IMR-90 (cell line): ENCODE data around the gene ARHGEF26. TPM values are rescaled to one million over a fixed set of nuclear protein-coding genes. Genes with fewer than 3 reads are reported as not detected.

ENCODE experiments used
- ATAC-seq: fragments of 200-7000 bp; cut with Tn5 transposase; 2 replicates; pipeline ENCODE4 v1.9.1; 2020; ENCODE audit warnings: low read depth, mild to moderate bottlenecking, moderate library complexity
- BruUV-seq: library from RNA; stranded (reverse); fragments of 400-500 nt; replicated peaks from 2 replicates; lab custom pipeline; 2021; lab: Mats Ljungman, UMichigan
- CTCF ChIA-PET: fragments of 300-600 bp; formaldehyde crosslinking; extraction: SDS; loops from one replicate; lab custom pipeline; 2021; ENCODE audit warnings: antibody characterized with exemption; lab: Yijun Ruan, JAX
- POLR2A ChIA-PET: fragments of 300-600 bp; sonication (Branson Sonifier 250); formaldehyde crosslinking; loops from one replicate; lab custom pipeline; 2022; ENCODE audit warnings: antibody characterized with exemption; ENCODE audit not compliant: unreplicated experiment; lab: Charles Lee
- DNase-seq: peaks from one replicate; pipeline ENCODE4 v3.0.0; 2013
- H2AFZ ChIP-seq: replicated peaks from 2 replicates; pipeline ENCODE3; 2013; ENCODE audit warnings: low read length, mild to moderate bottlenecking; ENCODE audit not compliant: poor library complexity
- H2AK5ac ChIP-seq: 2 replicates; pipeline ENCODE4 v1.6.1; 2013; ENCODE audit warnings: low read depth, low read length, inconsistent platforms
- H2AK9ac ChIP-seq: replicated peaks from 2 replicates; pipeline ENCODE3; 2013; ENCODE audit warnings: mild to moderate bottlenecking, low read depth, low read length, moderate library complexity; ENCODE audit not compliant: poor library complexity
- H2BK120ac ChIP-seq: 2 replicates; pipeline ENCODE4 v1.6.1; 2013; ENCODE audit warnings: low read depth, low read length, inconsistent platforms
- H2BK15ac ChIP-seq: 3 replicates; pipeline ENCODE4 v1.6.1; 2013; ENCODE audit warnings: low read depth, low read length, inconsistent platforms
- H2BK20ac ChIP-seq: 2 replicates; pipeline ENCODE4 v1.6.1; 2013; ENCODE audit warnings: low read depth, mild to moderate bottlenecking, inconsistent platforms, low read length, moderate library complexity
- H2BK5ac ChIP-seq: 2 replicates; pipeline ENCODE4 v1.6.1; 2013; ENCODE audit warnings: mild to moderate bottlenecking, low read depth, low read length, inconsistent platforms; ENCODE audit not compliant: poor library complexity, severe bottlenecking
- H3K14ac ChIP-seq: replicated peaks from 2 replicates; pipeline ENCODE4 v1.6.1; 2013; ENCODE audit warnings: low read depth, low read length, inconsistent platforms
- H3K18ac ChIP-seq: 2 replicates; pipeline ENCODE4 v1.6.1; 2013; ENCODE audit warnings: low read depth, low read length, control low read depth
- H3K23ac ChIP-seq: 2 replicates; pipeline ENCODE4 v1.6.1; 2013; ENCODE audit warnings: low read depth, low read length, inconsistent platforms
- H3K27ac ChIP-seq: 2 replicates; pipeline ENCODE4 v1.5.1; 2013; ENCODE audit warnings: mild to moderate bottlenecking, control low read depth, low read length; ENCODE audit not compliant: insufficient read depth
- H3K27me3 ChIP-seq: 2 replicates; pipeline ENCODE4 v1.6.1; 2013; ENCODE audit warnings: low read length; ENCODE audit not compliant: control insufficient read depth, insufficient read depth
- H3K36me3 ChIP-seq: 2 replicates; pipeline ENCODE4 v1.6.1; 2013; ENCODE audit warnings: low read length, mixed read lengths; ENCODE audit not compliant: control insufficient read depth, insufficient read depth
- H3K4ac ChIP-seq: 2 replicates; pipeline ENCODE4 v1.6.1; 2013; ENCODE audit warnings: low read depth, low read length, inconsistent platforms
- H3K4me1 ChIP-seq: 2 replicates; pipeline ENCODE4 v1.6.1; 2013; ENCODE audit warnings: low read length, mixed read lengths; ENCODE audit not compliant: control insufficient read depth, insufficient read depth
- H3K4me2 ChIP-seq: 2 replicates; pipeline ENCODE4 v1.6.1; 2013; ENCODE audit warnings: low read depth, mild to moderate bottlenecking, control low read depth, low read length, moderate library complexity
- H3K4me3 ChIP-seq: 2 replicates; pipeline ENCODE4 v1.5.1; 2013; ENCODE audit warnings: low read depth, mild to moderate bottlenecking, control low read depth, low read length, moderate library complexity; ENCODE audit not compliant: insufficient read depth
- H3K56ac ChIP-seq: 2 replicates; pipeline ENCODE4 v1.6.1; 2013; ENCODE audit warnings: low read length, inconsistent platforms; ENCODE audit not compliant: insufficient read depth; ENCODE audit errors: extremely low read depth
- H3K79me1 ChIP-seq, 2 experiments: 2 replicates each; pipeline ENCODE4 v1.6.1; 2013; ENCODE audit warnings: low read length in 2 of 2, inconsistent platforms in 1 of 2, low read depth in 1 of 2
- H3K9ac ChIP-seq: 2 replicates; pipeline ENCODE4 v1.6.1; 2013; ENCODE audit warnings: low read depth, low read length, control low read depth
- H3K9me1 ChIP-seq: 2 replicates; pipeline ENCODE4 v1.6.1; 2013; ENCODE audit warnings: low read length, inconsistent platforms; ENCODE audit not compliant: insufficient read depth
- H3K9me3 ChIP-seq: 2 replicates; pipeline ENCODE4 v1.6.1; 2013; ENCODE audit warnings: low read length; ENCODE audit not compliant: control insufficient read depth, insufficient read depth
- H4K20me1 ChIP-seq: 2 replicates; pipeline ENCODE4 v1.6.1; 2013; ENCODE audit warnings: low read length, inconsistent platforms; ENCODE audit not compliant: insufficient read depth
- H4K5ac ChIP-seq: 2 replicates; pipeline ENCODE4 v1.6.1; 2013; ENCODE audit warnings: mild to moderate bottlenecking, low read depth, low read length, control low read depth
- H4K8ac ChIP-seq, 2 experiments: 2 replicates each; pipeline ENCODE4 v1.6.1; 2013; ENCODE audit warnings: low read depth in 2 of 2, low read length in 2 of 2, control low read depth in 1 of 2, inconsistent platforms in 1 of 2
- H4K91ac ChIP-seq: 2 replicates; pipeline ENCODE4 v1.6.1; 2013; ENCODE audit warnings: low read depth, low read length, inconsistent platforms; ENCODE audit not compliant: insufficient read depth
- BHLHE40 ChIP-seq: fragments of 150-350 bp; IDR thresholded peaks from 2 replicates; pipeline ENCODE4 v1.6.1; 2016; ENCODE audit warnings: mild to moderate bottlenecking, low read depth, low read length
- CEBPB ChIP-seq: IDR thresholded peaks from 2 replicates; pipeline ENCODE4 v1.6.1; 2012; ENCODE audit warnings: low read depth, low read length, improper control_type of control experiment
- CHD1 ChIP-seq: IDR thresholded peaks from 2 replicates; pipeline ENCODE4 v1.6.1; 2012; ENCODE audit warnings: low read depth, low read length, improper control_type of control experiment
- CTCF ChIP-seq: conservative IDR thresholded peaks from 2 replicates; pipeline ENCODE4 v1.5.1; 2012; ENCODE audit warnings: mild to moderate bottlenecking, low read depth, low read length, improper control_type of control experiment
- FOS ChIP-seq: fragments of 150-350 bp; IDR thresholded peaks from 2 replicates; pipeline ENCODE4 v1.6.1; 2016; ENCODE audit warnings: low read depth, low read length
- MAZ ChIP-seq: IDR thresholded peaks from 2 replicates; pipeline ENCODE4 v1.6.1; 2012; ENCODE audit warnings: low read depth, mild to moderate bottlenecking, low read length, improper control_type of control experiment, moderate library complexity, borderline replicate concordance
- MXI1 ChIP-seq: IDR thresholded peaks from 2 replicates; pipeline ENCODE4 v1.6.1; 2012; ENCODE audit warnings: low read depth, mild to moderate bottlenecking, low read length, moderate library complexity, borderline replicate concordance
- NFE2L2 ChIP-seq: fragments of 150-350 bp; IDR thresholded peaks from 2 replicates; pipeline ENCODE4 v1.6.1; 2016; ENCODE audit warnings: low read depth, mild to moderate bottlenecking, low read length
- POLR2A ChIP-seq: IDR thresholded peaks from 2 replicates; pipeline ENCODE4 v1.6.1; 2012; ENCODE audit warnings: mild to moderate bottlenecking, low read depth, low read length
- RAD21 ChIP-seq: IDR thresholded peaks from 2 replicates; pipeline ENCODE4 v1.6.1; 2012; ENCODE audit warnings: low read length, improper control_type of control experiment
- RCOR1 ChIP-seq: IDR thresholded peaks from 2 replicates; pipeline ENCODE4 v1.6.1; 2012; ENCODE audit warnings: mild to moderate bottlenecking, low read length, improper control_type of control experiment; ENCODE audit not compliant: insufficient replicate concordance
- RFX5 ChIP-seq: IDR thresholded peaks from 2 replicates; pipeline ENCODE4 v1.8.0; 2012; ENCODE audit warnings: low read depth, mild to moderate bottlenecking, low read length, moderate library complexity
- SMC3 ChIP-seq: fragments of 150-350 bp; IDR thresholded peaks from 2 replicates; pipeline ENCODE4 v1.6.1; 2016; ENCODE audit warnings: low read depth, mild to moderate bottlenecking, antibody characterized with exemption, low read length, moderate library complexity
- WGBS, 2 experiments: methylation state at CpG; one replicate each; pipeline versions ENCODE4 v1.1.5 to v1.1.7; 2013; ENCODE audit warnings: missing lambda C conversion rate in 2 of 2; ENCODE audit not compliant: insufficient read length in 1 of 2; ENCODE audit errors: extremely low coverage in 2 of 2; 5-methylcytosine and 5-hydroxymethylcytosine counted together
- dilution Hi-C: fragments of 300-500 bp; cut with HindIII; formaldehyde crosslinking; loops from one replicate; pipeline ENCODE4 v1.14.3; 2018; ENCODE audit warnings: low sequenced_read_pairs; ENCODE audit not compliant: unreplicated experiment
- in situ Hi-C: fragments of 300-500 bp; cut with MboI; formaldehyde crosslinking; loops from 3 replicates; pipeline ENCODE4 v1.14.3; 2019; ENCODE audit warnings: low sequenced_read_pairs, inconsistent platforms, mixed read lengths
- intact Hi-C: fragments of 100-400 bp; cut with micrococcal nuclease; formaldehyde crosslinking; loops from 2 replicates; pipeline ENCODE4 v1.10.0; 2022
- polyA plus RNA-seq, 3 experiments: library from polyadenylated mRNA; depleted of rRNA; stranded (reverse); fragments of >200 nt; gene quantifications; 2 replicates each; pipeline ENCODE4 v1.2.3, GENCODE V29; 2012; ENCODE audit warnings: low replicate concordance in 1 of 3
- total RNA-seq: library from RNA; depleted of rRNA; stranded (reverse); fragments of >200 nt; gene quantifications from 2 replicates; pipeline ENCODE4 v1.2.3, GENCODE V29; 2012
- TF ChIP-seq, protein P1 (sequence below): fragments of 150-350 bp; IDR thresholded peaks from 2 replicates; pipeline ENCODE4 v1.6.1; 2016; ENCODE audit warnings: low read depth, mild to moderate bottlenecking, low read length, moderate library complexity, borderline replicate concordance
- TF ChIP-seq, protein P2 (sequence below): fragments of 150-350 bp; IDR thresholded peaks from 2 replicates; pipeline ENCODE4 v1.6.1; 2017; ENCODE audit warnings: mild to moderate bottlenecking, antibody characterized with exemption, low read length, low read depth

The ARHGEF26 gene
- total and polyA plus RNA-seq, 2 of the 4 experiments (the other 2 are of a cell fraction) = 2.0 to 2.3 TPM

DNA sequence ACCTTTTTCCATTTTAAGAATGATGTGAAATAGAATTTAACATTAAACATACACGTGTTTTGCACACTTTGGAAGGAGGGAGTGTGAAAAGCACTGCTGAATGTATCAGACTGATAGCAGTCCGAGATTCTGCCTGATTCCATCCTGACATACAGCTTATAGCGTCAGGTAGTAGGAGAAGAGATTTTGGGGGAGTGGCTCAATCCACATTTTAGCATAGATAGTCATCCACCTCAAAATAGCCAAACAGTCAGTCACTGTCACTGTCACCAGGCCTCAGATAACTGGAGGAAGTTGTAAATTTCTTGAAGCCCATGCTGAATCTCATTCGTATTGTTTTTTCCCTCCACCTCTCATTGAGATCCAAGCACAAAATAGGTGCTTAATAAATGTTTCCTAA, 35.4 kb upstream of the ARHGEF26 start:
- Histone ChIP-seq H2BK5ac (no peak overlapping the region), H2AFZ (no peak overlapping the region), H4K20me1 (no peaks in the 10 kb centered on the region), H3K18ac (no peak overlapping the region), H3K9me3 (no peaks in the 10 kb centered on the region), H2AK5ac (no peak overlapping the region), H3K4me1 (no peaks in the 10 kb centered on the region), H3K79me1 (no peaks in the 10 kb centered on the region), H2BK20ac (no peak overlapping the region), H3K56ac (no peak overlapping the region), H4K8ac (no peak overlapping the region), H2BK15ac (no peak overlapping the region), H4K91ac (no peak overlapping the region), H3K36me3 (no peaks in the 10 kb centered on the region), H2AK9ac (no peak overlapping the region), H3K4ac (no peak overlapping the region), H3K9ac (no peak overlapping the region), H3K4me2 (no peak overlapping the region), H3K9me1 (no peaks in the 10 kb centered on the region), H4K5ac (no peak overlapping the region), H3K27ac (no peak overlapping the region), H3K27me3 (no peaks in the 10 kb centered on the region), H3K23ac (no peak overlapping the region), H3K14ac (no peak overlapping the region), H2BK120ac (no peak overlapping the region), H3K4me3 (no peak overlapping the region)
- no peak for ATAC-seq
- dilution Hi-C loops = no loop called here
- TF ChIP-seq MAZ = no peak
- TF ChIP-seq CEBPB = no peak
- TF ChIP-seq BHLHE40 = no peak
- TF ChIP-seq MXI1 = no peak
- no peak for TF ChIP-seq CHD1
- TF ChIP-seq, protein P1, sequence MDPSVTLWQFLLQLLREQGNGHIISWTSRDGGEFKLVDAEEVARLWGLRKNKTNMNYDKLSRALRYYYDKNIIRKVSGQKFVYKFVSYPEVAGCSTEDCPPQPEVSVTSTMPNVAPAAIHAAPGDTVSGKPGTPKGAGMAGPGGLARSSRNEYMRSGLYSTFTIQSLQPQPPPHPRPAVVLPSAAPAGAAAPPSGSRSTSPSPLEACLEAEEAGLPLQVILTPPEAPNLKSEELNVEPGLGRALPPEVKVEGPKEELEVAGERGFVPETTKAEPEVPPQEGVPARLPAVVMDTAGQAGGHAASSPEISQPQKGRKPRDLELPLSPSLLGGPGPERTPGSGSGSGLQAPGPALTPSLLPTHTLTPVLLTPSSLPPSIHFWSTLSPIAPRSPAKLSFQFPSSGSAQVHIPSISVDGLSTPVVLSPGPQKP = no peak
- no peak for TF ChIP-seq RAD21
- no peak for TF ChIP-seq RCOR1
- TF ChIP-seq, protein P2, sequence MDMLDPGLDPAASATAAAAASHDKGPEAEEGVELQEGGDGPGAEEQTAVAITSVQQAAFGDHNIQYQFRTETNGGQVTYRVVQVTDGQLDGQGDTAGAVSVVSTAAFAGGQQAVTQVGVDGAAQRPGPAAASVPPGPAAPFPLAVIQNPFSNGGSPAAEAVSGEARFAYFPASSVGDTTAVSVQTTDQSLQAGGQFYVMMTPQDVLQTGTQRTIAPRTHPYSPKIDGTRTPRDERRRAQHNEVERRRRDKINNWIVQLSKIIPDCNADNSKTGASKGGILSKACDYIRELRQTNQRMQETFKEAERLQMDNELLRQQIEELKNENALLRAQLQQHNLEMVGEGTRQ = no peak
- no peak for TF ChIP-seq SMC3
- no peak for TF ChIP-seq FOS
- TF ChIP-seq NFE2L2 = no peak
- TF ChIP-seq RFX5 = no peak
- no peak for TF ChIP-seq POLR2A
- TF ChIP-seq CTCF = no peak
- POLR2A ChIA-PET = no interaction called here
- no CpG with 5 or more reads among the region's 4 CpGs for WGBS, 2 experiments
- no peak for DNase-seq
- in situ Hi-C loops = no loop called here
- CTCF ChIA-PET = interaction anchor here (1.5 kb wide), 1 partner anchor 10 kb away, joined by 4 read pairs; no protein-coding TSS in a partner anchor
- BruUV-seq = no TSS peak
- intact Hi-C loops = no loop called here
